Medulla oblongata (tissue), 1 donor: Measurements from ENCODE around the gene TTI1.

ENCODE experiments used
- DNase-seq: peaks from one replicate; pipeline ENCODE4 v3.0.0-alpha.2; 2015; ENCODE audit errors: extremely low spot score

TTI1 gene

DNA sequence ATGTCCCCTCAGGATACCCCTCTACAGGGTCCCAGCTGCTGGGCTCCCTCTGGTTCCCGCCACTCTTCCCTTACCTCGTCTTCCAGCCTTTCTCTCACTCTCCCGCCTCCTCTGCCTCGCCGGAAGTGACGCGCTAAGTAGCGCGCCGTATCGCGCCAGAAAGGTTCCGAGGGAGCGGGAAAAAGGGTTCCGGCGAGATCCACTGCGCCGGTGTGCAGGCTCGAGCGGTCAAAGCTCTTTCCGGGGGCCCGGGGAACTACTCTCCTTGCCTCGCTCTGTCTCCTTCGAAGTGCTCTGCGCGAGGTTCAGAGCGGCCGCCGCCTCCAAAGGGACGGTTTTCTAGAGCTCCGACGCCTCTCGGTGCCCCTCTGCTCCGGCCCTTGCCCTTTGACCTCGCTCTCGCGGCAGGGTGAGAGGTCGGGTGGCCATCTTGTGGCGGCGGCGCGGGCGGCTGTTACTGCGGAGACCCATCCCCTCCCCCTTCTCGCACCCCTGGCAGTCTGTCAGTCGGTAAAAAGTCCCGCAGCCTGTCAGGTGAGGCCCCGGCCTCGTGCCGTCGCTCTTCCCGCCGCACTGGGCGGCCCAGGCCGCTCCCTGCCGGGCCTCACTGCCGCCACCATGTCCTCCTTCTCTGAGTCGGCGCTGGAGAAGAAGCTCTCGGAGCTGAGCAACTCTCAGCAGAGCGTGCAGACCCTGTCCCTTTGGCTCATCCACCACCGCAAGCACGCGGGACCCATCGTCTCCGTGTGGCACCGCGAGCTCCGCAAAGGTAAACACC is at the start of gene TTI1, which contains the start of gene RPRD1B:
Gene TTI1, minus strand, starts transcription at position 127 of the 778 bp plus-strand sequence. CDS start 19,640 bp downstream, outside the sequence.
Gene RPRD1B, plus strand, starts transcription at position 417 of the 778 bp plus-strand sequence. Its CDS starts 202 bp downstream, at position 619.
- peak; percentile 96 for DNase-seq

DNA sequence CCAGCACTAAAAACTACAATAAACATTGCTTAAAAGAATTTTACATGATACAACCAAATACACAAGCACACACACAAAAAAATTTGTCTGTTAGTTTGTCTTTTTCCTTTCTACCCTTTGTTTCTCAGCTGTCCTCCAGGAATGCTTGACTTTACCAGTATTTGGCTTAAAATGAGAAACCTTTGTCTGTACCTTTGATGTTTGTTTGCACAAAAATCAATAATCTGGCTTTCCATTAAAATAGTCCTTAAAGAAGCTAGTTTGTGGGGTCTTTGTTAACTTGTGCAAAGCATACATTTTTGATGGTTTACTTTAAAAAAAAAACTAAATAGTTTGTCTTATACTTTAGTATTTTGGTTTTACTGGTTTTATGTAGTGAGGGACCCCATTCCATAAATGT is 49.6 kb upstream of the TTI1 start:
- no peak for DNase-seq

DNA sequence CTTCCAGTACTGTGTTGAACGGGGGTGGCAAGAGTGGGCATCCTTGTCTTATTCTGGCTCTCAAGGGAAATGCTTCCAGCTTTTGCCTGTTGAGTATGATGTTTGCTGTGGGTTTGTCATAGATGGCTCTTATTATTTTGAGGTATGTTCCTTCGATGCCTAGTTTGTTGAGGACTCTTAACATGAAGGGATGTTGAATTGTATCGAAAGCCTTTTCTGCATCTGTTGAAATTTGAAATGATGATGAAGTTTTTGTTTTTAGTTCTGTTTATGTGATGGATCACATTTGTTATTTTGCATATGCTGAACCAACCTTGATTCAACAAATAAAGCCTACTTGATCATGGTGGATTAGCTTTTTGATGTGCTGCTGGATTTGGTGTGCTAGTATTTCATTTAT is 48.3 kb upstream of the TTI1 start:
- no peak for DNase-seq

DNA sequence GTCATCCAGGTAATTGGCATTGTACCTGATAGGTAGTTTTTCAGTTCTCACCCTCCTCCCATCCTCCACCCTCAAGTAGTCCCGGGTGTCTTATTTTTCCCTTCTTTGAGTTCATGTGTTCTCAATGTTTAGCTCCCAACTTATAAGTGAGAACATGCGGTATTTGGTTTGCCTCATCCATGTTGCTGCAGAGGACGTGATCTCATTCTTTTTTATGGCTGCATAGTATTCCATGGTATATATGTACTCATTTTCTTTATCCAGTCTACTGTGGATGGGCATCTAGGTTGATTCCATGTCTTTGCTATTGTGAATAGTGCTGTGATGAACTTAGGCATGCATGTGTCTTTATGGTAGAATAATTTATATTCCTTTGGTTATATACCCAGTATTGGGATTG is 46.1 kb upstream of the TTI1 start:
- DNase-seq = no peak

DNA sequence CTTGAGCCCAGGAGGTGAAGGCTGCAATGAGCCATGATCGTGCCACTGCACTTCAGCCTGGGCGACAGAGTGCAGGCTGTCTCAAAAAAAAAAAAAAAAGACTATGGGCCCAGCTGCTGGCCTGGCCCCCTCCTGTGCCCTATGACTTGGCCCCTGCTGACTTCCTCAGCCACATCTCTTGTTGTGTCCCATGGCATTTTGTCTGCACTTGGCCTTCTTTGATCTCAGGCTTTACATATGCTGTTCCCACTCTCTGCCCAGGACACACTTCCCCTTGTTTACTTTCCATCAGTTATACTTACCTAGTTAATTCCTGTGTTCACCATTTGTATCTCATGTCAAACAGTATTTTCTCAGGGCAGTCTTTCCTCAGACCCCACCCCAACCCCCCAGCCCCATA is 44.8 kb upstream of the TTI1 start:
- no peak for DNase-seq

DNA sequence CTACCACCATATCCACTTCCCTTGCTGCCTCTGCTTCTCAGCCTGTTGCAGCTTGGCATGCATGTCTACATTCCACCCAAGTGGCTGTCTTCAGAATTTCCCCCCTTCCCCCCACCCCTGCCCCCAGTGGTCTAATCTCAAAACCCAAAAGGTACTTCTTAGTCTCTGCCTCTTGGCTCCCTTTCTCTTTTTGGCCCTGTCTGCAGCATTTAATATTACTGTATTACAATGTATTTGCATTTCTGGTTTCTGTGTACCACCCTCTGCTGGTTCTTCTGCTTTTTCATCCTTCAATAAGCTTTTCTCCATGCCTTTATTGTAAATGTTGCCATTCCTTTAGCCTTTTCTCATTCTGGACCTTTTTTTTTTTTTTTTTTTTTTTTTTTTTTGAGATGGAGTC is 43.3 kb upstream of the TTI1 start:
- DNase-seq = no peak

DNA sequence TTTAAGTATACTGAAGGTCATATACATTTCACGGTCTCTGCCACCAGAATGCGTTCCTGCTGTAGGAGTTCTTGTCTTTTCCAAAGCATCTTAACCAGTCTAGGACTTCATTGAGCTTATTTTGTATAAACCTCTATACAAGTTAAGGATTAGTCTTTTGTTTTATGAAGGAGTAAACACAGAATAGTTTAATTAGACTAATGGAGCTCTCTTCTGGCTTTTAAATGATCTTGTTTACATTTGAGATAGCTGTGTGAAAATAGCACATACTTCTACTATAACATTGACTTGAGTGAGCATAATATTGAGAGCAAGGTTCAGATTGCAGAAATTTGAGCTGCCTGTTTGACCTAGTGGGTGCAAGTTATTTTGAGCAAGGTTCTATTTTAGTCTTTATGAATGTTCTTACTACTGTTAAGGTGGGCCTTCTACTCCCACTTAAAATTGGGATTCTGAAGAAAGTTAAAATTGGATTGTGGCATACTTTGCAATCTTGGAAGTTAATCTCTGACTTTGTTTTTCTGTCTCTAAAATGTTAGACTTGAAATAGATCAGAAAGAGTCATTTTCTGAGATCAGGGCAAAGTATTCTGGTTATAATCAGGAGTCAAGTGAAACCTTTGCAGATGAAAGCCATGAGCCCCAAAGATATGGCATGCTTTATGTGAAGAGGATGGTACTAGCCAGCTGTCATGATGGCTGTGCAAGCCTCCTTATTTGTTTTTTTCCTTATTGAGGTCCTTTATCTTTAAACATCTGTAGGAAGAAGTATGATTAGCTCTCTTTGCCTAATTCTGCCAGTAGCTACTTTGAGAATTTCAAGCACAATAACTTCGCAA is 42.1 kb upstream of the TTI1 start:
- DNase-seq = no peak

DNA sequence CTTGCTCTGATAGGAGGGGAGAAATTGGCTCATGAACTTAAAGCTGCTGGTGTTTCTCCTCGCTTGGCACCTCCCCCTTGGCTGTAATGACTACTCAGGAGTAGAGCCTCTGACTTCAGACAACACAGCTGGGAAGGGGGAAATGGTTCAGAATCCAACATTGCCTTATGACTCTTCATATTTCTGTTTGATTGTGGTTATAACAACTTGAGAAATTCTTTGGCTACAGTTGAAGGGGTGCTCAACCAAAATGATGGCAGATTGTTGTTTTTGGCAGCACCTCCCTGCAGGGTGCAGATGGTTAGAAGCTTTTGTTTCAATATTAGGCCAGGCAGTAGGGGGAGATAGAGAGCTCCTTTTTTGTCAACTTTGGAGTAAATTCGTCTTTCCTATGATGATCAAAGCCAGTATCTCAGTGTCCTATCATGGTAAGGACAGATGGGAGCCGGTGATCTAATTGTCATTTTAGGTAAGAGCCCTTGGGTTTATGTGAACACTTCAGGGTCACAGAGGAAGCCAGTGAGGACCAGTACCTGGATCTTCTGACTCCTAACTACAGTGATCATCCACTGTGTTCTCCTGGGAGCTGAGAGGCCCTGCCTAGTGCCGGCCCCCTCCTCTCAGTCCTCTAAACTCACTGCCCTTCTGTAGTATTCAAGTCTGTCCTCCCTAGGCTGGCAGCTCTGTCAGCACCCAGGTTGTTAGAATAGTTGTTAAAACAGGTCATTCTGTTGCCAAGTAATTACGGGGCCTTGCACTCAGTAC is 40.2 kb upstream of the TTI1 start:
- DNase-seq = peak; percentile 67

DNA sequence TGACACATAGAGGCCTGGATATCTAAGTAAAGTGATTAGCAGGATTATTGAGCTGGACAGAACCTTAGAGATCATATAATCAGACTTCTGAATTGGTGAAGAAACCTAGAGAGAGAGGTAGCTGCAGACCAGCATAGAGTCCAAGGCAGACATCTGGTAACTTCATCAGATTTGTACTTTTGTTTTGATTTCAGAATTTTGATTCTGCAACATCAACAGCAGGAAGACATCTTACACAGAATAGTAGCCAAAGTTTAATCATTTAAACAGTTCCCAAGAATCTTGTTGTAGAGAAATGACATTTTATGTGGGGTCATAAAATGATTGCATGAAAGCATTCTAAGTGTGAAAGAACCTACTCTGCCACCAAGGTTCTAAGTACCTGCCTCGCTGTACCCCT is 39.6 kb upstream of the TTI1 start:
- DNase-seq = no peak

DNA sequence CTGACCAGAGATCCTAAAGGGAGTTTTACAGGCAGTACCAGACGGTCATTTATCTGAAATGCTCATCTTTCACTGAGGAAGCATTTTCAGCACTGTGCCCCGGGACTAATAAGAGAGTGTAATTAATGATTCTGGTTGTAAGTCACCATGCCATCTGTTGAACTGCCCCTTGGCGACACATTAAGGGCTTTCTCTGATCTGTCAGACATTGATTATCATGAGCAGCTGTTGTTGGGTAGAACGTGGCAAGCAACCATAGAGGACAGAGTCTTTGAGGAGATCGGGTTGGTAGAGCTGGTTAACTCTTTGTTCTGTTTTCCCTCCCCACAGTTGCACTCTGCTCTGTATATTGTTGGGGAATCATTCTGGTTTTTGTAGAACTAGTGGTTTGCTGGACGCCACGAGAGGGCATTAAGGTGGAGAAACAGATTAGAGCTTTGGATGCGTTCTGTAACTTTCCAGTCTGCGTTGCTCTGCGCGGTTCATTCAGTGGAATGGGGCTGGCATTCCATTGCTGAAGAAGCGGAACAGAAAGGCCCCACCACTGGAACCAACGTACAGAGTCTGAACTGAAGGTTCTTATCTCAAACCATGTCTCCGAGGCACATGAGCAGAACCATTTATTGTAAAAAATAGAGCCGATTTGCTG is 34.6 kb upstream of the TTI1 start:
- DNase-seq = no peak

DNA sequence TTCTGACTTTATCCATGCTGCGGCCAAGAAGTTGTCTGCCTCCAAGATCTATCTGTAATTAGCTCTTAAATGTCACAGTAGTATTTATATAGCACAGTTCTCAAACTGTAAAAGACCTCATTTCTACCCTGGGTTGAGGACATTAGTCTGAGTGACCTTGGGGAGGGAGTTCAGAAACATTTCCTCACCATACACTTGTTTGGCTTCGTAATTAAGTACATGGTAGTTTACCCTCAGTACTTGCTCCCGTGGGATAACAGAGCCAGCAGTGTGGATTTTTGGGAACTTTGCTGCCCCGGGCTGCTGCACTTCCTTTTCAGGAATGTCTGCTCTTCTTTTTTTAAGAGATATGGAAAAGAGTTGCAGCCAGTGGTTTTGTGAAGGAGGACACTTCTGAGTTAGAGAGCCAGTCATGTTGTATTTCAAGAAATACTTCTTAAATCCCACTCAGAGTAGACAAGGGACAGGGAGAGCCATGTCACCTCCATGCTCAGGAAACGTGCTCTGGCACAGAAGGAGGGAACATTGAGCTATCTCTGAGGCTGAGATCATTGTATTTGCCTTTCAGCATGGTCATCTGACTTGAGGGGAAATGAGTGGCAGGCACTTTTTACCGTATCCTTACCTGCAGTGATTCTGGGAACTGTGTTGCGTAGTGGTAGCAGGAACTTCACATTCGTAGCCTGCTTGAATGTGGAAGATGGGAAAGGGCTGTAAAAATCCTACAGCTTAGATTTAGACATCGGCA is 33.9 kb upstream of the TTI1 start:
- no peak for DNase-seq

DNA sequence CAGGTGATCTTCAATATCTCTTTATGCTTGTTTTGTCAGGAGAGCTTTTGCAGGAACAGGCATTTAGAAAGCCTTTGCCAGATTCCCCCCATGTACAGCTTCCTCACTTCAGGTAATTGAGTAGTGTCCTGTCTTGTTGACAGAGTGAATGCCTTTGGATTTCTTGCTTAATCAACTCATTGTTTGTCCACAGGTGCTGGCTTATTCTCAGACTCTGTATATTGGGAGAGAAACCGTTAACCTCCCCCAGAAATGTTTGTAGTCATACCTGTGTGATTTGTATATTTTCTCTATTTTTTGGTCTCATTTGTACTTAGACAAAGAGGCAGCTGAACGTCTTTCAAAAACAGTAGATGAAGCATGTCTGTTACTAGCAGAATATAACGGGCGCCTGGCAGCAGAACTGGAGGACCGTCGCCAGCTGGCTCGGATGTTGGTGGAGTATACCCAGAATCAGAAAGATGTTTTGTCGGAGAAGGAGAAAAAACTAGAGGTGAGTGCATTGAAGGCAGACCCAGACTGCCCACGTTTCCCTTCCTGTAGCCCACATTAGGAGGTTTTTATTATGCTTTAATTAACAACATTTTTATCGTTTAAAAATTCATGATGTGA is 32.6 kb upstream of the TTI1 start:
- DNase-seq = no peak

DNA sequence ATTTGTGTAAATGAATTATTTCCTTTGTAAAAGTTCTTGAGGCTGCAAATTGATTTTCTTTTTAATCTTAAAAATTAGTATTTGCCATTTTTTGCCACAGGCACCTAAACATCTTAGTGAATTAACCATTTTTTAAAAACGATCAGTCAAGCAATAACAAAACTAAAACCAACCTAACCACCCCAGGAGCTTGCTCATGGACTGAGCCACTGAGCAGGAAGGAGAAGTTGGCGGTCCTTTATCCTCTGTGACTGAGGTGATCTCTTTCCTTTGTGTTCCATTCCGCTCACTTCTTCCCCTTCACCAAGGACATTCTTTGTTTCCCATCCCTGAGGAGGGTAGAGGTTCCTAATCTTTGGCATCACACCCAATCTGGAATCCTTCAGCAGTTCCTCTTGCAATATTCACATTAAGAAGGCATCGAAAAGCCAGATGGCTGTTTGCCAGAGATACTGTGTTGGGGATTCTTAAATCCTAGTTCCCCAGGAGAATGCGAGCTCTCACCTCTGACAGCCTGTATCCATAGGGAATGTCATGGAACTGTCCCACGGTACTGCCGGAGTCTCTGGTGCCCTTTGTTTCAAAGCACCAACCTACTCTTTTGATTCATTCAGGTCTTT is 30.8 kb upstream of the TTI1 start:
- DNase-seq = no peak

DNA sequence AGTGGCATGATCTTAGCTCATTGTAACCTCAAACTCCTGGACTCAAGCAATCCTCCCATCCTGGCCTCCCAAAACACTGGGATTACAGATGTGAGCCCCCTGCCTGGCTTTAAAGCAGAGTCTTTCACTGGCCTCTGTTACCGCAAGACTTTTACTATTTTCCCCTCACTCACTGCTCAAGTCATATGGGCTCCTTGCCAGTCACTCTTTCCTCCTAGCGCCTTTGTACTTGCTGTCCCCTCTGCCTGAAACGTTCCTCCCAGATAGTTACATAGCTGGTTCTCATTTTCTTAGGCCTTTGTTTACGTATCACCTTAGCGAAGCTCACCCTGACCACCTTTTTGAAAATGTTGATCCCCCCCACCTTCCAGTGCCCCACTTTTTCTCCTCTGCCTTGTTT is 29.6 kb upstream of the TTI1 start:
- no peak for DNase-seq

DNA sequence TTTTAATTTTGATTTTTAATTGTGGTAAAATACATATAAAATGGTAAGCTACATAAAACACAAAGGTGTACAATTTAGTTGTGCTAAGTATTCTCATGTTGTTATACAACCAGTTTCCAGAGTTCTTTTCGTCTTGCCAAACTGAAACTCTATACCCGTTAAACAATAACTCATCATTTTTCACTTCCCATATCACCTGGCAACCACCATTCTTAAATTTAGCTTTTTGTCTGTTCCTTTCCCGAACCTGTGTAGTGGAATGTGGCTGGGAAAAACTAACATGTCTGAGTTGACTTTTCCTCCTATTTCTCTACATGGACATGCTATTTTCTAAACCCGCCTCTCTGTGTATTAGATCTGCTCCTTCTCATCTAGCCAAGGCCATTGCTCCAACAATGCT is 27.9 kb upstream of the TTI1 start:
- no peak for DNase-seq

DNA sequence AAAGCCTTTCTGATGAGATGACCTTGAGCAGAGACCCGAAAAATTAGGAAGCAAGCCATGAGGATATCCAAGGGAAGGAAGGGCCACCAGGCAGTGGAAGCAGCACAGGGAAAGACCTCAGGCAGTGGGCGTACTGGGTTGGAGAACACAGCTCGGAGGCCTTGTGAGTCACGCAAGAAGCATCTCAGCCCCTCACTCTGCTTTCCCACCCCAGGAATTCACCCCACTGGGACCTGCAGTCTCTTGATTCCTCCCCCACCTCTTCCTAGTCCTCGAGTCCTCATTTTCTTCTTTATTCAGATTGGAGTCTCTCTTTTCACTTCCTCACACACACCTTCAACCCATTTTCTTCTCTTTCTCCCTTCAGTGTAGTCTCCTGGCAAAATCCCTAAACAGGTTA is 27.3 kb upstream of the TTI1 start:
- no peak for DNase-seq

DNA sequence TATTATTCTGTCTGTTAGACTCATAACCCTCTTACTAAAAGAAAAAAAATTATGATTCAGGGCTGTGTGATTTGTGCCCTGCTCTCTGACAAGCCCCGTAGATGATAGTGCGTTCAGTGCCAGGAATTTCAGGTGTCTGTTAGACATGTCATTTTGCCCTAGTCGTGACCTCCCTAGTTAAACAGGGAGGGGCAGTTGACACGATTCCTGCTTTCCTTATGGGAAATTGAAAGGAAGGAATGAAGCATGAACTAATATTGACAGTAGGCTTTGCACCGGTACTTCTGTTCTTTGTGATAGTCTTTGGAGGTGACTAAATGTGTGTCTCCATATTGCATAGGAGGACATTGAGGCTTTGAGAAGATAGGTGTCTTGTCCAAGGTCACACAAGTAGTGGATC is 26.6 kb upstream of the TTI1 start:
- DNase-seq = no peak

DNA sequence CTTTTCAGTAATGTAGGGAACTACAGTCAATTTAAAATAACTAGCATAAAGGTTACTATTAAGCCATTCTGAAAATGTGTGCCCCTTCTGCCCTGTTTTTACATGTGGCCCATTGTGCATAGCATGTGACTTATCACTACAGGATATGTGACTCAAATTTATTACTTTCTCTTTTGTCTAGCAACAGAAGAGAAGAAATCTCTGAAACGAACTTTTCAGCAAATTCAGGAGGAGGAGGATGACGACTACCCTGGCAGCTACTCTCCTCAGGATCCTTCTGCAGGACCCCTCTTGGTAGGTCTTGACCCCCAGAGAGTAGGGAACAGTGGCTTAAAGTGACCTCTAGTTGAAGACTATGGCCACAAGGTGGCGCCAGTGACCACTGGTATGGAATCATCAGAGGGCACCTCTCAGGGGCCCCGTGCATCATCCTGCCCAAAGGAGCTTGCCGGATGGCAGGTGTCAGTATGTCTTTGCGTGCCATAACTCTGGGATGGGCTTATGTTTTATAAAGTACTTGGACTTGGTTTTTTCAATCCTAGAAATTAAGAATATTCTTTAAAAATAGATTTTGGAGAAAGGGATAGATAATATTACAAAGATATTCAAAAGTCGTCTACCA is 24.2 kb upstream of the TTI1 start:
- peak; percentile 90 for DNase-seq

DNA sequence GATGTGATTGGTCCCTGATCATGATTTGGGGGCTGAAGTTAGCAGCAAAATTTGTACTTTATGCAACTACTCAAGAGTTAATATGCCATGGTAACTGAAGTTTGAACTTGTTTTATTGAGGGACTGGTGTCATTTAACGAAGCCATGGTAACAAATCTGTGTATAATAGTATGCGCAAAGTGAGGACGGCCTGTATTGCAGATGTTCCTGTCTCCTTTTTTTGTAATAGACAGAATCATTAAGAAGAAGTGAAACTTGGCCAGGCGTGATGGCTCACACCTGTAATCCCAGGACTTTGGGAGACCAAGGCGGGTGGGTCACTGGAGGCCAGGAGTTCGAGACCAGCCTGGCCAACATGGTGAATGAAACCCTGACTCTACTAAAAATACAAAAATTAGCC is 22.6 kb upstream of the TTI1 start:
- DNase-seq = no peak

DNA sequence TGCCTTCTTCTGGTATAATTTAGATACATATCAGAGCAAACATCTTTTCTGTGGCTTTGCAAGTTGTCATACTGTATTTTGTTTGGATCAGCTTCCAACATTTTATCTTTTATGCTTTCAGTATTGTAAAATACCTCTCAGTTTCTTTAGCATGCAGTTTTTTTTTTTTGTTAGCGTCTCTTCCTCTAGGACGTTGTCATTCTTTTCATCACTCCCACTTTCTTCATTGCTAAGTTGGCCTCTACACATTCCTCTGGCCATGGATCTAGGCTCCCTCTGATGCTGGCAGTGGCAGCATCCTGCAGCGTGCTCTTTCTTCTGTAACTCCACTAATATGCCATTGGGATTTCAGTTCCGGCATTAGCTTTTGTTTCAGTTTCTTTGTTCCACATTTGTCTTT is 22.0 kb upstream of the TTI1 start:
- no peak for DNase-seq
